Measurements from ENCODE around the gene DNAAF6.
"Not testable (repeated sequence)": the region's sequence is repeated elsewhere in the genome, so short reads cannot be mapped to it uniquely, and the experiment has no call there.

DNAAF6 gene

DNA sequence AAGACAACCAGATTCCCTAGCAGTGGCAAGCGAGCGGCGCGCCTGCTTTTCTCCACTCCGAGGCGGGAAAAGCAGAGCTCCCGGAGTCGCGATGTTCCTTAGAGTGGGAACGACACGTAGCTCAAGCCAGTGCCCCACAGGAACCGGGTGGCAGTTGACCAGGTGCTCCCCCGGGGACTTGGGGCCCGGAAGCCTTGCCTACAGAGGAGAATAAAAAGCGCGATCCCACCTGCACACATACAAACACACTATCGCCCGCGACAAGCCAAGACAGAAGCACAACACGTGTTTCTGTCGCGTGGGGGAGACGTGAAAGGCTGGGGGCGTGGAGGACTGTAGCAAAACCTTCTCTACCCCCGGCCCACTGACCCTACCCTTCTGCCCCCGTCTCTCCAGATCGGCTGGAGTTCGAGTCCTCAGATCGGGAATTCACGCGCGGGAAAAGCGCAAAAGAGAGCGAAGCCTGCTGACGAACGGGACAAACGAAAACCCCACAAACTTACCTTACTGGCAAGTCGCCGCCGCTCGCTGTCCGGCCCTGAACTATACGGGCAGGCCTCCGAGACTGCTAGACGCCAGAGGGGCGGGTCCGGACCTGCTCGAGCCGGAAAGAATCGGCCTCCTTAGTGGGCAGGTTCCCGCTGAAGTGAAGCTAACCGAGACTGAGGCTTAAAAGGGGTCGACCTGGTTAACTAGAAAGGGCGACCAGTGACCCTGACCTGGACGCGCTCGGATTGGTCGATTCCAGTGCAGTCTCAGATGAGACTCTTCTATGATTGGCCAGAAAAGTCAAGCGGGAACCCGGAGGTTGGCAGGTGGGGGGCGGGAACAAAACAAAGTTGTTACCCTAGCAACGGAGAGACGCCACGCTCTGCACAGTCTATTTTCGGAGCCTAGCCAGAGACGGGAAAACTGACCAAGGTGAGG is at the start of gene DNAAF6, which contains the start of gene NUP62CL:
TSS of gene DNAAF6 (plus strand) at position 842 of the 927 bp plus-strand sequence. CDS start 6,265 bp downstream, outside the sequence.
TSS of gene NUP62CL (minus strand) at position 664 of the 927 bp plus-strand sequence. CDS start 31,287 bp downstream, outside the sequence.
- no peak for DNase-seq

DNA sequence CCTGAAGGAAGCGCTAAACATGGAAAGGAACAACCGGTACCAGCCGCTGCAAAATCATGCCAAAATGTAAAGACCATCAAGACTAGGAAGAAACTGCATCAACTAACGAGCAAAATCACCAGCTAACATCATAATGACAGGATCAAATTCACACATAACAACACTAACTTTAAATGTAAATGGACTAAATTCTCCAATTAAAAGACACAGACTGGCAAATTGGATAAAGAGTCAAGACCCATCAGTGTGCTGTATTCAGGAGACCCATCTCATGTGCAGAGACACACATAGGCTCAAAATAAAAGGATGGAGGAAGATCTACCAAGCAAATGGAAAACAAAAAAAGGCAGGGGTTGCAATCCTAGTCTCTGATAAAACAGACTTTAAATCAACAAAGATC is 48.8 kb upstream of the DNAAF6 start:
- DNase-seq, result not testable (repeated sequence)

DNA sequence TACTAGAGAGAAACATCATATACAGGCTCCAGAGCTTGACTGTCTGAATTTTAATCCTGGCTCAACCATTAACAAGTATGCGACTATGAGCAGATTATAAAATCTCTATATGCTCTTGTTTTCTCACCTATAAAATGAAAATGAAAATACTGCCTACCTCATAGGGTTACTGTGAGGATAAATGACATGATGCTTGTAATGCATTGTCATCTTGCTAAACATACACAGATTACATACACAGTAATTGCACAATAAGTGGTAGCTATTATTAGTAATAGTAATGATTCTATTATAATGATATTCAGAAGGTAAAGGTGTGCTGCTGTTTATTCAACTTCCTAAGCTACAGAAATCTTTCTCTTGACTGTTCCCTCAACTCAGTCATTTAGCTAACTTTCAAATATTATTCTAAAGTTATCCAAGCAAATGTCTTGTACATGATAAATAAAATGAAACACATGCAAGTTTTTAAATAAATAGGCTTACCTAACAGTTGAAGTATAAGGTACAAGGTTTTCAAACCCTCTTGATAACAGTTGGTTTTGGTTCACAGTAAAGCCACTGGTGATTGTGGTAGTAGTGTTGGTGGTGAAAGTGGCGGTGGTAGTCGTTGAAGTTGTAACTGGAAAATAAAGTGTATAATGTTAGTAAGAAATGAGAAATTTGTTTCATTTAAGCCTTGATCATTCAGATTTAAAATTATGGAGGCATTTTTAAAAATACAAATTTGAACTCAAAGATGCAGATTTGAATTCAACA is 39.1 kb upstream of the DNAAF6 start:
- no peak for DNase-seq

DNA sequence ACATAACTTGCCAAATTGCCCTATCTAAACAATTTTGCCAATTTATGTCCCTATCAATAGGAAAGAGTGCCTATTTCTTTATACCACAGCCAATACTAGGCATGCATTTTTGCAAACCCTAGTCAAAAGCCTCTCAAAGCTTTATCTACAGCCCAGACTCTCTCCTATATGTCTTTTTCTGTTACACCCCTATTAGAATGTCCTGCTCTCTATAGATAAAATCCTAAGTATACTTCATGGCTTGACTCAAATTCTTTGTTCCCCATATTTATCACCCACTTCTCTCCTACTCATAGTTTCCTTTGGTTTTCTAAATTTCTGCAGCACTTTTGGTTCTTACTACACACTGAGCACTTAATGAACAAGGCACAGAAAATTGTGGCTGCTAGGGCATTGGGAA is 38.2 kb upstream of the DNAAF6 start:
- no peak for DNase-seq

DNA sequence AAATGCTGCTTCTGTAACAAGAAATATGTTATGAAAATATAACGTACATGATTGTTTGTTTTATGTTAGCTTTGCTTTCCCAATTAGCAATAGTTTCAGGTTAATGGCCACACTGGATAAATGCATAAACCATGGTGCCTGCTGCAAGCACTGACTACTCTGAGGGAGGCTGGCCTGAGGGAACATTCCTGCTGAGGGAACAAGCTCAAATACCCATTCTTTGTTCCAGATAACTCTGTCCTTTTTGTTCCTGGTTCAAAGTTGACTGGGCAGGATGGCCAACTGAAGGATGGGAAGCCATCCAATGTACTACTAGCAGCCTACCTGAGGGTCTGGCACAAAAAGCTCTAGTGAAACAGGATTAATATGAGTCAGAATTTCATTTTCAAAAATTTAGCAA is 37.7 kb upstream of the DNAAF6 start:
- DNase-seq, result no peak

DNA sequence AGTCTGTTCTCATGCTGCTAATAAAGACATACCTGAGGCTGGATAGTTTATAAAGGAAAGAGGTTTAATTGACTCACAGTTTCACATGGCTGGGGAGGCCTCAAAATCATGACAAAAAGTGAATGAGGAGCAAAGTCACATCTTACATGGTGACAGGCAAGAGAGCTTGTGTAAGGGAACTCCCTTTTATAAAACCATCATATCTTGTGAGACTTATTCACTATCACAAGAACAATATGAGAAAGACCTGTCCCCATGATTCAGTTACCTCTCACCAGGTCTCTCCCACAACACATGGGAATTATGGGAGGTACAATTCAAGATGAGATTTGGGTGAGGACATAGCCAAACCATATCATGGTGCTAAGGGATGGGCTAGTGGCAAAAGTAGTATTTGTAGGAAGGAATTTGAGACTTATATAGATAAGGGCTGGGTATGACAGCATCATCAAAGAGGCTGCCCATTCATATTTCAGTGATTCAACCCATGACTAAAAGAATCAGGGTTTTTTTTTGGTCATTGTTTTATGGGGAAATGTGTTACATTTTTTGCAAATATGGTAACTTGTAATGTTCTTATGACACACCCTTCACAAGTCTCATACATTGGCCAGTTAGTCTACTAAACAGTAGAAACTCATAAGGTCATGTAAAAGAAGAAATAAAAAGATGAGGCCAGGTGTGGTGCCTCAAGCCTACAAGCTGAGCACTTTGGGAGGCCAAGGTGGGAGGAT is 34.9 kb upstream of the DNAAF6 start:
- no peak for DNase-seq

DNA sequence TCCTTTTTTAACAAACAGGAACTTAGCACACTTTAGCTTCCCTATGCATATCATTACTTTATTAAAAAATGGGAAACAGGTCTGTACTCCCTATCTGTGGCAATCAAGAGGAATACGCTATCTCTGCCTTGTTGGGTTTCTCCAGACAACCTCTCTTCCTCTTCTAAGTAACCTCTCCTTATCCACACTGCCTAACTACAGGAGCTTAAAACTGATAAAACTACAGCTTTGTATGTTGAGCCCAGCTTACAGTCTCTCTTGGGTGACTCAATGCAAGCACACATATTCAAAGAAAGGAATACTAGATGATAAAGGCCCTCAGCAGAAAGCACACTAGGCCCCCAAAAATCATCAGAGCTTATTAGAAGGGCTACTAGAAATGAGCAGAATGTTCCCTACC is 9.1 kb upstream of the DNAAF6 start:
- DNase-seq, result no peak

DNA sequence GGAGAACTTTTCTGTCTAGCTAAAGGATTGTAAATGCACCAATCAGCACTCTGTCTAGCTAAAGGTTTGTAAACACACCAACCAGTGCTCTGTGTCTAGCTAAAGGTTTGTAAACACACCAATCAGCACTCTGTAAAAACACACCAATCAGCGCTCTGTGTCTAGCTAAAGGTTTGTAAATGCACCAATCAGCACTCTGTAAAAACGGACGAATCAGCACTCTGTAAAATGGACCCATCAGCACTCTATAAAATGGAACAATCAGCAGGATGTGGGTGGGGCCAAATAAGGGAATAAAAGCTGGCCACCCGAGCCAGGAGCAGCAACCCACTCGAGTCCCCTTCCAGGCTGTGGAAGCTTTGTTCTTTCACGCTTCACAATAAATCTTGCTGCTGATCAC is 8.3 kb upstream of the DNAAF6 start:
- not testable (repeated sequence) for DNase-seq

DNA sequence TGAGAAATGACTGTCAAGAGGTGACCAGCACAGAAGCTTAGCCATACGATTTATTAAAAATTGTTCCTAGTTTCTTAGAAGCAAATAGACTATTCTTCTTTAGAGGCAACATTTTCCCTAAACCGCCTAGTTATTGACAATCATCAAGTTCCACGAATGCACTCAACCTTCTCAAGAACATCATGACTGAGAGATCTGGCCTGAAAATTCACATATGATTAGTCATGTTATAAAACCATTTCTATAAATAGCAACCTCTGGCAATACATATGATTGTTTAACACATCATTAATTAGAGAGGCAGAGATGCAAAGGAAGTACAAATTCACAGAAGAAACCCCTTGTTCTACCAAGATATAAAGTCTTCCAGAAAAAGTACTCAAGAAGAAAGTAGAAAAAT is 6.9 kb upstream of the DNAAF6 start:
- no peak for DNase-seq

DNA sequence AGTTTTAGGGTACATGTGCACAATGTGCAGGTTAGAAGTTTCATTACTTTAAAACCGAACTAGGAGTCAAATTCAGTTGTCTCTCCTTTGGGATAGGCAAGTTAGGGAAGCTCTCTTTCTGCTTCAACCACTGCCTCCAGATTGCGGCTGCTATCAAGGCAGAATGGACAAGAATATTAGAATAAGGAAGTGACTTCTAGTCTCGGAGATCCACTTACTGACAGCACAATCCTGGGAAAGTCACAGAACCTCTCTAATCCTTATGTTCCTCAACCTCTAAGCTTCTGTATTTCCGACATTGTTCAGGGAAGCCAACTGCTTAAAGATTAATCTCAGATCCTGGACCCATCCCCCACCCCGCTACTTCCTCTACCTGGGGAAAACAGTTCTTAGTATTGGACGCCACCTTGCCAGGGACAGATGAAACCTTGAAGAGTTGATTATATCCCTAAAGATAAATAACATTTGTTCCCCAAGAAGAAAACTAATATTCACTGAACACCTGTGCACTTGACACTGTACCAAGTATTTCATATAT is 2.3 kb upstream of the DNAAF6 start:
- DNase-seq, result no peak

DNA sequence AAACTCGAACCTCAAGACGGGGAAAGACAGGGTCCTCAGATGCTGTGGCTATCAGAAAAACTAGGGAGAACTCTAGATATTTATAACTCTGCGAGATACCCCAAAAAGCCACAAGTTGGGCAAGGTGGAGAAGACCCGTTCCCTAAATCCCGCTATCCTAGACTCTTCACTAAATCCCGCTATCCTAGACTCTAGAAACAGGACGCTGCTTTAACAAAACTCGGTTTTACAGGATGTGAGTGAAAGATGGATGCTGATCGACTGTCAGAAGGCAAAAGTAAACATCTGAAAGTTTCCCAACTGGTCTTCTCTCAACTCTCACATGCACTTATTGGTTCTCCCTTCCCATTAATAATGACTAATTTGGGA is 270 bp downstream of the DNAAF6 start:
- DNase-seq, result no peak

DNA sequence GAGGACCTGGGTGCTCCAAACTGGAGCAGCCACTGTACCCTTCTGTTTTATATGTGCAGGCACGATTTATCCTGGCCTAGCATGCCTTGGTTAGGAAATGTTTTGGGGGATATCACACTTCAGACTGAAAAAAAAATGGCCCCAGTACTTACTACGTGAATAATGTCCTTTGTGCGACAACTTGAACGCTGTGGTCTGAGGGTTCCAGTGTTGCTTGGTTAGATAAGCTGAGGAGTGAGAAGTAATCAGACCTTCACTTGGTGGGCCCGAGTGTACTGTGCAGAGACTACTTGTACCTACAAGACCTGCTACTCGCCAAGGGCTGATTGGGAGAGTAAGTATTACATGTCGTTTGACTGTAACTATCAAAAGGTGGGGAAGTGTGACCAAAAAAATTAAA is 678 bp downstream of the DNAAF6 start:
- DNase-seq, result no peak

DNA sequence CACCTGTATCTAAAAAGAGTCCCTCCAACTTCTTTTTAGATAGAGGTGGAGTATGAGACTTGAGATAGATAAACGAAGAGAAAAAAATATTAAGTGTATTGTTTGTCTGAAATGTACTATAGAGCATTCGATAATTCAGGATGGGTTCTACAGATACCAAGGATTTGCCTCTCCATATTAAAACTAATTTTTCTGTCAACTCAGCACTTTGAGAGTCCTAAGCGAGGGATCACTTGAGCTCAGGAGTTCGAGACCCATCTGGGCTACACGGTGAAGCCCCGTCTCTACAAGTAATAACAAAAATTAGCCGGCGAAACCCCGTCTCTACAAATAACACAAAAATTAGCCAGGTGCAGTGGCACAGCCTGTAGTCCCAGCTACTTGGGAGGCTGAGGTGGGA is 1.5 kb downstream of the DNAAF6 start:
- no peak for DNase-seq

DNA sequence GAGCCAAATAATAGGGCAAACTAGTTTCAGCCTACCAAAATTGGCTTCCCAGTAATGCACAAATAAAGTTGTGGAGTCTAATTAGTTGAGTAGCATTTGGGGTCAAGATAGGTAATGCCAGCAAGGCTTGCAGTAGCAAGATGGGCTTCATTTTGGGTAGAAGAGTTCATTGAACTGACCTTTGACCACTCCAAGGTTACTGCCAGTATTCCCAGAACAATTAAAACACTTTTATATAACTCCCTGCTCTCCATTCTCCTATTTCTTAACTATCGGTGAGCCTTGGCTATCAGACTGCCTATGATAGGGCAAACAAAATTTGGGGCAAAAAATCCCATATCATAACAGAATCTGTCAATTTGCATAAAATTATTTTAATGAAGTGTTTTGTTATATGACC is 7.1 kb downstream of the DNAAF6 start:
- no peak for DNase-seq

DNA sequence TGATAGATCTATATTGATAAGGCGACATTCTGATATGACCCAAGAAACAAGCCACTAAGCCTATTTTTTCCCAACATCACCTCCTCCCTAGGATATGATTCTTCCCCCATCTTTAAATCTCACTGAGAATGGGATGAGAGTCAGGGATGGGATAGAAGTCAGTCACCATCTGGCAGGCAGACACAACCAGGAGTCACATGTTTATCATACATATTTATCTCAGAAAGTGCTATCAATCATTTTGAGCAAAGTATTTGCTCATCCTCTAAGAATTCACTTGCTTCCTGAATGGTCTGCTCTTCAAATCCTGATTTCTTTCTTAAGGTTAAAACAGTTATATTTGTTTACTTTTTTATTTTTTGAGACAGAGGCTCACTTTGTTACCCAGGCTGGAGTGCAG is 20.3 kb downstream of the DNAAF6 start:
- DNase-seq, result peak; percentile 12

DNA sequence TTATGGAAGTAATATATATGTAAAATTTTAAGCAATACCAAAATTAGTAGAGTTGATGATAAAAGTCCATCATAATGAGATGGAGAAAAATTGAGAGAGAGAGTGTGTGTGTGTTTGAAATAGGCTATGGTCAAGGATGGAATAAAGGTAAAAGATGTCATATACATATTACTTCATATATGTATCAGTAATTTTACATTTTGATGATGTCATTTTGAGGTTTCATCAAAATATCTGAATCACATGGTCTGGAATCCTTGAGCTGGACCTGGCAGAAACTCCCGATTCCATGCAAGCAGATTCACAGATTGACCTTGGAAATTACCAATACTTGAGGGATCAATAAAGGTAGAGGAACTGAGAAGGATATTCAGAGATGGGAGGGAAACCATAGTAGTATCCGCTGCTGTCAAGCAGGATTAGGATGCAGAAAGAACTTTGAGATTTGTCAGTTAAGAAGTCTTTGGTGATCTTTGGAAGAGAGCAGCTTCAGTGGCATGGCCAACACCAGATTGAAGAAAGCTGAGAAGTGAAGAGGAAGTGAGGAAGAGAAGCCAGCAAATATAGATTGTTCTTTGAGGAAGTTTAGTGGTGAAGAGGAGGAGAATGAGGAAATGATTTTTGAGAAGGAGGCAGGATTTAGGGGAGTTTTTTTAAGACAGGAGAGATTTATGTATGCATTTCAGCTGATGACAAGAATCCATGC is 21.5 kb downstream of the DNAAF6 start:
- DNase-seq, result no peak

DNA sequence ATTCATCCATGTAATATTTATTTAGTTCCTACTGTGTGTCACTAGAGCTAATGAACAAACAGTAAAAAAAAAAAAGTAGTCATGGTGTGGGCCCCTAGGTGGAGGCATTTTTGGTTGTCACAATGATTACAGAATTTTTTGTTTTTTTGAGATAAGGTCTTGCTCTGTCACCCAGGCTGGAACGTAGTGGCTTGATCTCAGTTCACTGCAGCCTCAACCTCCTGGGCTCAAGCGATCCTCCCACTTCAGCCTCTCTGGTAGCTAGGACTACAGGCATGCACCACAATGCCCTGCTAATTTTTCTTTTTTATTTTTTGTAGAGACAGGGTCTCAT is 22.0 kb downstream of the DNAAF6 start:
- no peak for DNase-seq

DNA sequence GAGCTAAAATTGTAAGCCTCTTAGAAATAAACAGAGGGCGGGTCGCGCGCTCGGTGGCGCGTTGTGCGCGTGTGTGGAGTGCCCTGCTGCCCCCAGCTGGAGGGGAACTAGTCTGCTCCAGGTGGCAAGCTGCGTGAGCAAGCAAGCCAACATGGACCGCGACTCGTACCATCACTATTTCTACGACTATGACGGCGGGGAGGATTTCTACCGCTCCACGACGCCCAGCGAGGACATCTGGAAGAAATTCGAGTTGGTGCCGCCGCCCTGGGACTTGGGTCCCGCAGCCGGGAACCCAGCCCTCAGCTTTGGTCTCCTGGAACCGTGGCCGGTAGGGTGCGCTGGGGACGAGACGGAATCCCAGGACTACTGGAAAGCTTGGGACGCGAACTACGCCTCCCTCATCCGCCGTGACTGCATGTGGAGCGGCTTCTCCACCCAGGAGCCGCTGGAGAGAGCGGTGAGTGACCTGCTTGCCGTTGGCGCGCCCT is 66.1 kb downstream of the DNAAF6 start:
- no peak for DNase-seq

DNA sequence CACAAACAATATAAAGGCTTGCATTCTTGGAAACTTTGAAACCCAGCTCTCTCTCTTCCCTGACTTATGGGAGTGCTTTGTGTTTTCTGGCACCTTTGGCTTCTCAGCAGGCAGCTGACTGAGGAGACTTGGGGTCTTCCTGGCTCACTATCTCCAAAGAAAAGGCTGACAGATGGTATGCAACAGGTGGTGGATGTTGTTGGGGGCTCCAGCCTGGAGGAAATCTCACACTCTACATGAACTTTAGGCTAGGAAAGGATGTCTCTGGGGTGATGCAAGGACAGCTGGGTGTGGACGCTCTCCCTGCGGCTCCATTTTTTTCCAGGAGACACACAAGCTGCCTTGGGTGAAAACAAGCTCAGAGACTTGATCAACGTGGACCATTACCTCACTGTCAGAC is 67.4 kb downstream of the DNAAF6 start:
- DNase-seq, result no peak

DNA sequence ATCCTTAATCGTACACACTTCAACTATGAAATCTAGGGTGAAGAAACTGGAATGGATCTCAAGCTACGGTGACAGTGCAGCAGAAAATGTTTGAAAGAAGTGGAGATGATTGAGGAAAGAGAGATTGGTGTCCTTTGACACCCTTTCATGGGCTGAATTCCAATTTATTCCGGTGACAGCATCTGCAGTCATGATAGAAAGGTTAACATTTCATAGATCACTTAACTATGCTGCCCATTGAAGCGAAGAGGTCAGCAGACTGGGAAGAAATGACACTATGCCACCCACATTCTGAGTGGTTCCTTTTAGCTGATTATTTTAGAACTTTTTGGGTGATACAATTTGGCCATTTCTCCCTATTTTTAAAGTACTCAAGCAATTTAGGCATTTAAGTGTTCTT is 82.3 kb downstream of the DNAAF6 start:
- DNase-seq, result no peak

DNA sequence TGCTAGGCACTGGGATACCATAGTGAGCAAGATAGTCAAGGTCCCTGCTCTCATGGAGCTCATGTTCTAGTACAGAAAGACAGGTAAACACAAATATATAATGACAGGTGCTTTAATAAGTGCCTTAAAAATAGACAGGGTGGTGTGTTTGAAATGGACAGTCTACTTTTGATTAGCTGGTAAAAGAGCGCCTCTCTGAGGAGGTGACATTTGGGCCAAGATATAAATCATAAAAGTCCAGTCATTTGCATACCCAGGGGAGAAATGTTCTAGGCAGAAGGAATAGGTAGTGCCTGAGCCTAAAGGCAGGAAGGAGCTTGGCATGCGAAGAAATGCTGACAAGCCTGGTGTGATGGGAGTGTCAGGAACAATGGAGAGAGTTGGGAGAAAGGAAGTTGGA is 83.6 kb downstream of the DNAAF6 start:
- no peak for DNase-seq

DNA sequence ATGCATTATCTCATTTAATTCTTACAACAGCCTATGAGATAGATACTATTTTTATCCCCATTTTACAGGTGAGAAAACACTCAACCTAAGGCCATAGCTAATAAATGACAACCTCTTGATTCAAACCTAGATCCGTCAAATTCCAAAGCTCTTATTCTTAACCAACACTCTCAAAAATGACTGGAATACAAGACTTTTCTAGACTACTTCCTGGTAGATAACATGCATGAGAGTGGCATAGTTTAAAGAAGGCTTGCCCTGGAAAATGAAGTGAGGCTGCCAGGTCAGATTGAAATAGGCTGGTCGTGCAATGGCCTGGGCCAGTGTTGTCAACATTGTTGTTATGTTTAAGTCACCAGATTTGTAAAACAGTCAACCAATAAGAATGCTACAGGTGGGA is 86.6 kb downstream of the DNAAF6 start:
- no peak for DNase-seq

All from NCI-H1694 (cell line).